NOMO-1 treated with DMSO at 0.1 percent for 48 hours (cell line): ENCODE measurements around the gene PIWIL1.

Experiments used
- DNase-seq: peaks from one replicate; lab custom pipeline; 2025; ENCODE audit not compliant: unreplicated experiment; lab: John Stamatoyannopoulos, UW

PIWIL1 gene

DNA sequence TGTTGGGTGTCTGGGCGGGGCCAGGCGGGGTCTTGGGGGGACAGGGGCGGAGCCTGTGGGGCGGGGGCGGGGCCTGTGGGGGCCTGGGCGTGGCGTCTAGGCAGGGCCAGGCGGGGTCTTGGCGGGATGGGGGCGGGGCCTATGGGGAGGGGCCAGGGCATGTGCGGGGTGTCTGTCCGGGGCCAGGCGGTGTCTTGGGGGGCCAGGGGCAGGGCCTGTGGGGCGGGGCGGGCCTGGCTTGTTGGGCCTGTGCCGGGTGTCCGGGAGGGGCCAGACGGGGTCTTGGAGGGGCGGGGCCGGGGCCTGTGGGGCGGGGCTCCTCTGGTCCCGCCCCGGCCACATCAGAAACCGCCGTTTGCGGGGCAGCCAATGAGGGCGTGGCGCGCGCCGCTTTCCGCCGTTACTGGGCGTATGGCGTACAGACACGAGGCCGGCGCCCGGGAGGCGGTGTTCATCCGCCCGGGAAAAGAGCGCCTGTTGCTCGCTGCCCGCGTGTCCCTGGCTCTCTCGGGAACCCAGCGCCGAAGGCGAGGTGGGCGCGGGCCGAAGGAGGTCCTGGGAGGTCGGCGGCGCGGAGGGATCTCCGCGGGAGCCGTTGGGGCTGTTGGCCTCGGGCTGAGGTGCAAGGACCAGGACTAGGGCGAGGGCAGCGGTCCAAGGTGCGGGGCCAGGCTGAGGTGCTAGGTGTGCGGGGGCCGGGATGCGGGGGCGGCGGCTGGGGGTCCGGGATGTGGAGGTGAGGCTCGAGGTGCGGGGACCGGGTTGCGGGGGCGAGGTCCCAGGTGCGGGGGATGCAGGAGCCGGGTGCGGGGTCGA, at the start of gene PIWIL1:
Gene PIWIL1 (plus strand): TSS at position 400 of the 816 bp plus-strand sequence. CDS start 4,705 bp downstream, outside the sequence.
- DNase-seq: no peak

- no peak for DNase-seq
Observed at GRCh38 chr12:130288206-130288605, 49.5 kb upstream of the PIWIL1 start.

DNA sequence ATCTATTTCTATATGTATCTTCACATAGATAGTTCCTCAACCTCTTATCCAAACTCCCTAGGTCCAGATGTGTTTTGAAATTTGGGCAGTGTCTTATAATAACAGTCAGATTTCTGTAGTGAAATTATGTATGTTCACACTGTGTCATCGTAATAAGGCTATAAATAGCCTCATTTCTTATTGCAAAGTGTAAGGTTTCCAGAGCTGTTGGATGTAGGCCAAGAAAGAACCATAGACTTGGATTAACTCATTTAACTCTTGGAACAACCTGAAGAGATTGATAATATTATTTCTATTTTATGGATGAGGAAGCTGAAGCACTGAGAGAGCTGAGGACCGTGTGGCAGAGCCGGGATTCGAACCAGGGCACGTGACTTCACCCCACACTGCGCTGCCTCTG, 49.0 kb upstream of the PIWIL1 start:
- no peak for DNase-seq

- DNase-seq: no peak
Observed at GRCh38 chr12:130290114-130290513, 47.6 kb upstream of the PIWIL1 start.

- no peak for DNase-seq
Observed at GRCh38 chr12:130298322-130299021, 39.2 kb upstream of the PIWIL1 start.

DNA sequence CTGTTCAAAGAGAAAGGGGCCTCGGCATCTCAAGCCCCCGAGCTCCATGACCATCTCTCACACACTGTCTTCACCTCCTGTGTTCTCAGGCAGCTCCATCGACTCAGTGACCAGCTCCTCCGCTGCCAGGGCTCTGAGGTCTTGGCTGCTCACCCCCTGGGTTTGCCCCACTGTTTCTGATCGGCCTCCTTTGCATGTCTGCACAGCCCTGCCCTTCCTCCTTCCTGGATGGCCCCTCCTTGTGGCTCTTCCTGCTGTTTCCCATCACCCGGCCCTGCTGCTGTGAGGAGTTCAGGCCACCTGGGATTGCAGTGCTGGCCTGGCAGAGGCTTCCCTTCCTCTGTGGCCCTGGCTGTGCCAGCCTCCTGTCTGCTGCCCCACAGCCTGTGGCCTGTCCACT, 38.1 kb upstream of the PIWIL1 start:
- no peak for DNase-seq

- DNase-seq: no peak
Observed at GRCh38 chr12:130300090-130300489, 37.6 kb upstream of the PIWIL1 start.

DNA sequence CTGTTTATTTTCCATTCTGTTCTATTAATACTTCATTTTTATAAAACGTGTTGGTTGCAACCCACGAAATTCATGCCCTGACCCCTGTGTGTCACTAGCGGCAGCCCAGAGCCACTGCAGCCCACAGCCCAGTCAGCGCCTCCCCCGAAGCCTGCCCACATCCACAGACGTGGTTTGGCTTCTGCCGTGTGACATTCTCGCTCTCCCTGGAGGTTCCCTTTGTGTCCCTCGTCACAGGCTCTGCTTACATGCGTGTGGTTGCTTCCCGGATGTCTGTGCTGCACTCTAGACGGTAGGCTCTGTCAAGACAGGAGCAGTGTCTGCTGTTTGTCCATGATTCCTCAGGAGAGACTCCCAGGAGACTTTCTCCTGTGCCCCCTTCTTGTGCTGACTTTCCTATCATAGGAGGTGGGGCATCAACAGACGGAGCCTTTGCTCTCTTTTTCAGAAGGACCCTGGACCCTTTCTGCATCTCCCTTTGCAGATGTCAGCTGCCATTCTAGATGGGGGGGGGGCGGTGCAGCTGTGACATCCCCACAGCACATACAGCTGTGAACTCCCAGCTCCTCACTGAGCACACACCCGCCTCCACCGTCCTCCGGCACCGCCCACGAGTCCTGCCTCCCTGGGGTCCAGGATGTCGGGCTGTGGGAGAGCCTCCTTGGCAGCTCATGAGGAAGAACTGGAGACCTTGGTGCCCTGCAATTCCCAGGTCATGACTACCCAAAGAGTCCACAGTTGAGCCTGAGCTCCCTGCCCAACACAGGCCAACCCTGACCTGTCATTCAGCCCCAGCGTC, 36.8 kb upstream of the PIWIL1 start:
- DNase-seq: no peak

GRCh38 chr12:130301559-130301958, 36.1 kb upstream of the PIWIL1 start:
- DNase-seq: no peak

DNA sequence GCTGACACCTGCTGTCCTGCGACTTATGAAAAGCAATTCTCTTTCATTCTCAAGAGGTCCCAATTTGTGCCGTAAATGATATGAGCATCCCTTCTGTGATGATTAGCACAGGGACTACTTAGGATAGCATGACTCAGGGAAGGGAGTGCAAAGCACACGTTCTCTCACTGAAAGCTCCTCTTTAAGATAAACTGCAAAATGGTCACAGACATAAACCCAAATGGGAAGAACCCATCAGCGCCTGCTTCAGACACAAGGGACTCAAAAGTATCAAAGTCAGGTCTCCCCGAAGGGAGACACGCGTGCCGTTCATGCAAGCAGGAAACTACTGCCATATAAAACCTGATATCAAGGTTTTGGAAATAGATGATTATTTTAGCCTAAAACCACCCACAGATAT, 33.9 kb upstream of the PIWIL1 start:
- DNase-seq: no peak

DNA sequence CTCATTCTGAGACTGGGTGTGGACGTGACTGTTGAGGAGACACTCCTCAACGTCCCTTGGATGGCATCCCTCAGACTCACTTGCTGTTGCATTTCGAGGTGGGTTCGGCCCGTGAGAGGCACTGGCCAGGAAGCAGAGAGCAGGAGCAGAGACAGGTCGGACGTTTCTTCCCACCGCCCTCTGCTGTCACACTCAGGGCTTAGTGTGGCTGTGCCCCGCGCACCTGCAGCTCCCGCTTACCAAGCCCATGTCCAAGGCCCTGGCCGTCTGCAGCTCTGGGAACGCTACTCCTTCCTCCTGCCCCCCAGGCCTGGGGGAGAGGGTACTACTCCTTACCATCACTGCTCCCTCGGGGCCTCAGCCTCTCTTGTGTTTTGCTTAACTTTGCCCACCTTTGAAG, 29.8 kb upstream of the PIWIL1 start:
- no peak for DNase-seq

DNA sequence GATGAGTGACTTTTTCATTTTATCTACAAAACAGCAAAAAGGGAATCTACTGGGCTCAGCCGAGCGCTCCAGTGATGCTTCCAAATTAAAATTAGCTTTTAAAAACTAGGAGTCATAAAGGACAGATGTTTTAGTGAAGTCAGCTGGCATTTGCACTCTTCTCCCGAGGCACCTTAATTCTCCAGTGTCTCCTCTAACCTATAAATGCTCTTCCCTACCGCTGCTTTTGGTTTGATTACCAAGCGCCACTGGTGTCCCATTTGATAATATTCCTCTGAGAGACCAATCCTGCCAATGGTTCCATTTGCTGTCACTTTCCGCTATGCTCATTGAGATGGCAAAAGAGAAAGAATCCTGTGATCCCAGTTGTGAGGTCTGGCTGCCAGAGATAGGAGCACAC, 29.3 kb upstream of the PIWIL1 start:
- DNase-seq: no peak

DNA sequence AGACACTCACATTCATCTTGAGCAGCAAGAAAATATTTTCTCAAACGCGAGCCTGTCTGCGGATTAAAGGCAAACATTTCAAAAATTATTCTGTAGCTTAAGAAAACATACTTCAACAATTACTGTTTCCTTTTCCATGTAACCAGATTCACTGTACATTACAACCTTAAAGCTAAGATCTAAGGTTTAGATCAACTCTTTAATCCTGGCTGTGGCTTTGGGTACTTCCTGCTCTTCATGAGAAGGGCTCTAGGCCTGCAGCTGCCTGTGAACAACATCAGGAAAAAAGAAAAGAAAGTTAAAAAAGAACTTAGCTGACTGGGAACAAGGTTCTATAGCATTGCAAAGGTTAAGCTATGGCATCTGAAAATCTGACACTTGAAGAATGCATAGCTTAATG, 21.4 kb upstream of the PIWIL1 start:
- DNase-seq: no peak

DNA sequence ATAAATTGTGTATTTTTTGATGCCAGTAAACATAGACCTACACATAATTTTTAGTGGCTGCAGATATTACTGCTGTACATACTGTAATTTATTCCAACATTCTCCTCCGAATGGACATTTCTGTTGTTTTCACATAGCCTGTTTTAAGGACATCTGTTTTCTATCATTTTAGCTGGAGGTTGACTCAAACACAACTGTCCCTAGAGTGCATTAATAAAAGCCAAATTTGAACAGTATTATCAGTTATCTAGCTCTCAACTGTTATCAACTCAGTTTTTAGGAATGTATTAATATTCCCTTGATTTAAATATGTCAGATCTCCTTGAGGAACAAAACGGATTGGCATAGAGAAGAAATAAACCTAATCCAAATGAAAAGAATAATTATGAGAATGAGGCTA, 17.2 kb upstream of the PIWIL1 start:
- no peak for DNase-seq

- no peak for DNase-seq
Observed at GRCh38 chr12:130322263-130322662, 15.4 kb upstream of the PIWIL1 start.

DNA sequence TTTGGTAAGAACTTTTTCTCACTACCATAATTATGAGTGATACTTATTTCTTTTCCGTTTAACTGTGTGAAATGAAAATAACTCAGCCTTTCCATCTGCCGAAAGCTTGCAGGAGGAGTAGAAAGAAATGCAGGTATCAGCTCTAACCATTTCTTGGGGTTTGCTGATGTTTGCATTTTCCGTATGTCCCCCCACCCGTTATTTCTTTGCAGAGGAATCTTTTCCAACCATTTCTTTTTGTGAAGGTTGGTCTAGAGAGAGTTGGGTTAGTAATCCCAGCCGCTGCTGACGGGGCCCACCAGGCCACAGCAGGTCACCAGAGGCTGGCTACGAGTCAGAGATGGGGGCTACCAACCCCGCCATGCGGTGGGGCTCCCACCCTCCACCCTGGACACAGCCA, 7.0 kb upstream of the PIWIL1 start:
- DNase-seq: no peak

GRCh38 chr12:130331146-130331545, 6.5 kb upstream of the PIWIL1 start:
- DNase-seq: no peak

DNA sequence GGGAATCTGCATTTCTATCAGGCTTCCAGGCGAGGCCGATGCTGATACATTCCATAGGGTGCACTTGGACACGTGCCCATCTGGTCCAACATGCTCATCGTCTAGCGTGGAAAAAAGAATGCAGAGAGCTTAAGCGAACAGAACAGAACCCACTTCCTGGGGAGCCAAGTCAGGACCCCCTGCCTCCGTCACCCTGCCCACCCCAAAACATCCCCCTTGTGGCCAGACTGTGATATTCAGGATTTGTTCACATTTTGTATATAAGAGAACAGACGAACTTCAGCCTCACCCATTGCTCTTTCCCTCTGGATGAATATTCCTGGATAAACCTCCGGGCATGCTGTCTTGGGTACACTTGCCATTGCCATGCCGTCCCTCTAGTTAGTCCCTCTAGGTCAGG, 4.3 kb upstream of the PIWIL1 start:
- DNase-seq: no peak

DNA sequence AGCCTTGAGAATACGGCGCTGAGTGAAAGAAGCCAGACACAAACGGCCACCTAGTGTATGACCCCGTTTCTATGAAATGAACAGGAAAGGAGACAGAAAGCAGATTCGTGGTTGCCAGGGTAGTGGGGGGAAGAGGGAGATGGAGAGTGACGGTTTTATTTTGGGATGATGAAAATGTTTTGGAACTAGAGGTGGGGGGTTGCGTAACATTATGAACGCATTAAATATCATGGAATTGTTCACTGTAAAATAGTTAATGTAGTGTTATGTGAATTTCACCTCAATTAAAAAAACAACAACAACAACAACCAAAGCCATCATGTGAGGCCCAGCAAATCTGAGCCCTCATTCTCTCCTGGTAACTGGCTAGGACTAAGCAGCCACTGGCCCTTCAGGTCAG, 3.3 kb upstream of the PIWIL1 start:
- no peak for DNase-seq

DNA sequence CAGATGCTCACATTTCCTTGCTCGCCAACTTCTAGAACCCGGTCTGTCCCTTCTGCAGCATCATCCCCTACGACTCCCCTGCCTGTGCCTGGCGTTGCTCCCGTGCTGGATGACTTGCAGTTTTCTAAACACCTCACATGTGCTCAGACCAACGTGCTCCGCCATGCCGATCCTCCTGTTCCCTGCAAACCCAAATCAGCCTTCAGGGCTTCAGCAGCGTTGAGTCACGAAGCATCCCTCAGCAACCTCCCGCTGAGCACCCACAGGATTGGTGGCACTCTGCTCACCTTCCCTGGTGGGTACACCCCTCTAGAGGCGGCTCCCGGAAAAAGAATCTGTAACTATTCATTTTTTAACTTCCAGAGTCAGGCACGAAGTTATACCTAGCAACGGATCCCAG, 2.8 kb upstream of the PIWIL1 start:
- DNase-seq: no peak

GRCh38 chr12:130335517-130336392, 1.9 kb upstream of the PIWIL1 start:
- DNase-seq: peak; percentile 23
